Uterus (tissue), 4 donors: ENCODE measurements around the gene RPL39. TPM values are rescaled to one million over a fixed set of nuclear protein-coding genes. Genes with fewer than 3 reads are reported as not detected.

Experiments used
- DNase-seq, 2 donors: peaks; one replicate each; pipeline ENCODE4 v3.0.0-alpha.2; 2019 to 2020
- H3K27ac ChIP-seq, 2 donors: fragments of 200-600 bp; sonication (generic); 1 replicate in 1 of 2; 2 replicates in 1 of 2; pipeline ENCODE4 v1.5.1; 2016 to 2018
- H3K27me3 ChIP-seq, 2 donors: fragments of 200-600 bp; sonication (generic); one replicate each; pipeline ENCODE4 v1.5.1; 2018 to 2019; ENCODE audit warnings: control low read depth in 1 of 2
- H3K36me3 ChIP-seq, 2 donors: fragments of 200-600 bp; sonication (generic); one replicate each; pipeline ENCODE4 v1.5.1; 2019; ENCODE audit warnings: control low read depth in 1 of 2
- H3K4me1 ChIP-seq, 2 donors: fragments of 200-600 bp; sonication (generic); one replicate each; pipeline ENCODE4 v1.5.1; 2018 to 2019; ENCODE audit warnings: control low read depth in 1 of 2
- H3K4me3 ChIP-seq, 2 donors: fragments of 200-600 bp; sonication (generic); 1 replicate in 1 of 2; 2 replicates in 1 of 2; pipeline ENCODE4 v1.5.1; 2018 to 2019; ENCODE audit warnings: mild to moderate bottlenecking in 1 of 2
- H3K9me3 ChIP-seq, 2 donors: fragments of 200-600 bp; sonication (generic); one replicate each; pipeline ENCODE4 v1.5.1; 2019; ENCODE audit warnings: control low read depth in 1 of 2
- POLR2A ChIP-seq, 2 donors: fragments of 450-650 bp; IDR thresholded peaks; one replicate each; pipeline ENCODE4 v1.6.1; 2016; ENCODE audit warnings: antibody characterized with exemption in 2 of 2, mild to moderate bottlenecking in 1 of 2, moderate library complexity in 1 of 2
- intact Hi-C: fragments of 100-400 bp; cut with DNase I; formaldehyde crosslinking; loops from one replicate; pipeline ENCODE4 v1.15.1; 2023; ENCODE audit warnings: low total_unique reads
- small RNA-seq: library from RNA; depleted of rRNA; stranded (forward); fragments of <200 nt; gene quantifications from one replicate; pipeline ENCODE3, GENCODE V24; 2016
- total RNA-seq, 4 donors: library from RNA; depleted of rRNA in 3 of 4; stranded (reverse); fragments of >200 nt in 3 of 4; gene quantifications; one replicate each; pipeline versions ENCODE4 v1.1.0 to v1.2.4, GENCODE V29; 2014 to 2023
- TF ChIP-seq, protein P1 (sequence below), 4 experiments: fragments of 200-600 bp in 2 of 4; fragments of 450-650 bp in 2 of 4; sonication (generic) in 2 of 4; IDR thresholded peaks; one replicate each; pipeline ENCODE4 v1.5.1; 2016 to 2019; ENCODE audit warnings: antibody characterized with exemption in 4 of 4, mild to moderate bottlenecking in 2 of 4, moderate library complexity in 1 of 4
- donor health status: DM: yes; HTN: yes; CAD: no.

Gene RPL39
- total RNA-seq, 4 donors from 2014 or later = 2,055 to 6,062 (median 3,711) TPM

GRCh38 chrX:119745283-119745848, 46.1 kb downstream of the RPL39 start:
- H3K4me1 ChIP-seq = no peaks in the 10 kb centered on the region
- no peaks in the 10 kb centered on the region for H3K36me3 ChIP-seq
- no peak for TF ChIP-seq POLR2A (IDR thresholded peaks at IDR 0.05)
- TF ChIP-seq, protein P1, sequence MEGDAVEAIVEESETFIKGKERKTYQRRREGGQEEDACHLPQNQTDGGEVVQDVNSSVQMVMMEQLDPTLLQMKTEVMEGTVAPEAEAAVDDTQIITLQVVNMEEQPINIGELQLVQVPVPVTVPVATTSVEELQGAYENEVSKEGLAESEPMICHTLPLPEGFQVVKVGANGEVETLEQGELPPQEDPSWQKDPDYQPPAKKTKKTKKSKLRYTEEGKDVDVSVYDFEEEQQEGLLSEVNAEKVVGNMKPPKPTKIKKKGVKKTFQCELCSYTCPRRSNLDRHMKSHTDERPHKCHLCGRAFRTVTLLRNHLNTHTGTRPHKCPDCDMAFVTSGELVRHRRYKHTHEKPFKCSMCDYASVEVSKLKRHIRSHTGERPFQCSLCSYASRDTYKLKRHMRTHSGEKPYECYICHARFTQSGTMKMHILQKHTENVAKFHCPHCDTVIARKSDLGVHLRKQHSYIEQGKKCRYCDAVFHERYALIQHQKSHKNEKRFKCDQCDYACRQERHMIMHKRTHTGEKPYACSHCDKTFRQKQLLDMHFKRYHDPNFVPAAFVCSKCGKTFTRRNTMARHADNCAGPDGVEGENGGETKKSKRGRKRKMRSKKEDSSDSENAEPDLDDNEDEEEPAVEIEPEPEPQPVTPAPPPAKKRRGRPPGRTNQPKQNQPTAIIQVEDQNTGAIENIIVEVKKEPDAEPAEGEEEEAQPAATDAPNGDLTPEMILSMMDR (IDR thresholded peaks at IDR 0.05) = no peak
- no peaks in the 10 kb centered on the region for H3K9me3 ChIP-seq
- intact Hi-C loops = no loop called here
- H3K27me3 ChIP-seq = no peaks in the 10 kb centered on the region
- H3K27ac ChIP-seq = no peak overlapping the region
- no peak for DNase-seq
- no peak overlapping the region for H3K4me3 ChIP-seq

DNA sequence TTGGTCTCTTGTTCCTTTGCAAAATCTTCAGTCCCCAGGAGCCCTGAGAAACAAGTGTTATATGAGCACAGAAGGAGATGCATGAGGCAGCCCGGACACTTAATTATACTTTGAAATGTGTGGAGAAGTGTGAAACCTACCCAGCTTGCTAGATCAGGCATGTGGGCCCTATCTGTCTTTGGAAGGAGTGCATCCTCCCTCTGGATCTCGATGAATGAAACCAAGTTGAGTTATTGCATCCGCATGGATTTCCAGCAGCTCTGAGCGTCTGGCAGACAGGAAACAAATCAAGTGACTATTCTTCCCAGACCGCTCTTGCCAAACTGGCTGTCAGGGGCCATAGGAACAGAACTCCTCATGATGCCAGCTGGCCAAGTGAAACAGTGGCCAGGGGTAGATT, 52.7 kb downstream of the RPL39 start:
- Histone ChIP-seq H3K27me3 (no peaks in the 10 kb centered on the region), H3K4me1 (no peaks in the 10 kb centered on the region), H3K4me3 (no peak overlapping the region), H3K36me3 (no peaks in the 10 kb centered on the region), H3K9me3 (no peaks in the 10 kb centered on the region), H3K27ac (no peak overlapping the region)
- TF ChIP-seq, protein P1 (IDR thresholded peaks at IDR 0.05) = no peak
- TF ChIP-seq POLR2A (IDR thresholded peaks at IDR 0.05) = no peak
- intact Hi-C loops = no loop called here
- no peak for DNase-seq

Small RNA genes lying within 50 kb of the gene (small RNA-seq; reads per million reads assigned to genes)
- gene SNORA69 = not detected

Other genes starting within 250 kb of the RPL39 start
- gene STEEP1, start 226.2 kb downstream of the RPL39 start, total RNA-seq = 10 to 100 TPM in 2 of 4 donors, 1 to 10 TPM in 2; 1.2 to 47.0 (median 11.5) TPM
- gene UBE2A, start 217.1 kb downstream of the RPL39 start, total RNA-seq = 10 to 100 TPM; 32.0 to 47.0 (median 39.6) TPM
- gene NKRF, start 185.2 kb downstream of the RPL39 start, total RNA-seq = 10 to 100 TPM in 1 of 4 donors, 1 to 10 TPM in 2, under 1 TPM in 1; 0.29 to 10.5 (median 6.0) TPM
- 10 to 100 TPM in 2 of 4 donors, 1 to 10 TPM in 2; 1.8 to 34.8 (median 15.5) TPM for gene SEPTIN6, start 98.5 kb downstream of the RPL39 start, total RNA-seq
- under 1 TPM in 1 of 4 donors, not detected in 3; 0.69 TPM for gene SOWAHD, start 33.0 kb downstream of the RPL39 start, total RNA-seq
- 1 to 10 TPM; 1.8 to 9.8 (median 2.7) TPM for gene UPF3B, start 61.3 kb upstream of the RPL39 start, total RNA-seq
- 10 to 100 TPM in 2 of 4 donors, 1 to 10 TPM in 2; 6.2 to 15.1 (median 9.8) TPM for gene RNF113A, start 80.1 kb upstream of the RPL39 start, total RNA-seq
- 100 to 1,000 TPM in 1 of 4 donors, 10 to 100 TPM in 2, 1 to 10 TPM in 1; 5.1 to 112 (median 33.7) TPM for gene NDUFA1, start 80.2 kb upstream of the RPL39 start, total RNA-seq
- gene AKAP14, start 104.3 kb upstream of the RPL39 start, total RNA-seq = under 1 TPM in 1 of 4 donors, not detected in 3; 0.97 TPM
- gene NKAP, start 152.1 kb upstream of the RPL39 start, total RNA-seq = 10 to 100 TPM in 1 of 4 donors, 1 to 10 TPM in 3; 1.5 to 13.7 (median 5.9) TPM